Activated CD4-positive, CD25-positive, alpha-beta regulatory T cell treated with anti-CD3 and anti-CD28 coated beads, Interleukin-2, amount 50 U/mL, for 24 hours (primary cell): ENCODE data around the gene PXT1.

Experiments
- ATAC-seq, 2 donors: fragments of 150-1000 bp; cut with Tn5 transposase; one replicate each; pipeline ENCODE4 v1.10.0; 2021; ENCODE audit warnings: mild to moderate bottlenecking in 1 of 2, moderate library complexity in 1 of 2

Gene PXT1

GRCh38 chr6:36387440-36388303 is 55.0 kb downstream of the PXT1 start, which contains the start of gene ETV7:
TSS of gene ETV7 (minus strand) at chr6:36387669. CDS start at chr6:36387541, 128 bp downstream.
- peak; percentile 51 for ATAC-seq

GRCh38 chr6:36386495-36387439 is 55.9 kb downstream of the PXT1 start:
- ATAC-seq, result peak; percentile 29 to 31

GRCh38 chr6:36384095-36384494 is 58.6 kb downstream of the PXT1 start:
- ATAC-seq, result no peak

GRCh38 chr6:36383606-36384005 is 59.0 kb downstream of the PXT1 start:
- peak; percentile 79 to 83 for ATAC-seq

GRCh38 chr6:36382976-36383375 is 59.7 kb downstream of the PXT1 start:
- ATAC-seq, result no peak

GRCh38 chr6:36381502-36382389 is 60.9 kb downstream of the PXT1 start:
- ATAC-seq, result no peak

- ATAC-seq, result no peak
Measured at GRCh38 chr6:36380166-36380565, 62.5 kb downstream of the PXT1 start.

GRCh38 chr6:36378936-36379335 is 63.7 kb downstream of the PXT1 start:
- no peak for ATAC-seq

GRCh38 chr6:36378243-36378920 is 64.3 kb downstream of the PXT1 start:
- ATAC-seq, result peak; percentile 43 to 65

GRCh38 chr6:36377594-36377993 is 65.1 kb downstream of the PXT1 start:
- no peak for ATAC-seq

- ATAC-seq, result no peak
Measured at GRCh38 chr6:36376742-36377141, 65.9 kb downstream of the PXT1 start.

GRCh38 chr6:36376183-36376582 is 66.5 kb downstream of the PXT1 start:
- no peak for ATAC-seq

- no peak for ATAC-seq
Measured at GRCh38 chr6:36375644-36376155, 67.0 kb downstream of the PXT1 start.

GRCh38 chr6:36374972-36375371 is 67.7 kb downstream of the PXT1 start:
- ATAC-seq, result no peak

- no peak for ATAC-seq
Measured at GRCh38 chr6:36374194-36374593, 68.5 kb downstream of the PXT1 start.

- no peak for ATAC-seq
Measured at GRCh38 chr6:36373368-36374019, 69.2 kb downstream of the PXT1 start.

GRCh38 chr6:36372088-36372487 is 70.6 kb downstream of the PXT1 start:
- ATAC-seq, result no peak

GRCh38 chr6:36371211-36371610 is 71.4 kb downstream of the PXT1 start:
- no peak for ATAC-seq

- ATAC-seq, result no peak
Measured at GRCh38 chr6:36370638-36371037, 72.0 kb downstream of the PXT1 start.

- ATAC-seq, result no peak
Measured at GRCh38 chr6:36368921-36369865, 73.5 kb downstream of the PXT1 start.
